Activated naive CD4-positive, alpha-beta T cell treated with anti-CD3 and anti-CD28 coated beads for 36 hours (primary cell): Measurements from ENCODE around the gene DYSF. TPM values are rescaled to one million over a fixed set of nuclear protein-coding genes. Genes with fewer than 3 reads are reported as not detected.
"Not testable (repeated sequence)": the region's sequence is repeated elsewhere in the genome, so short reads cannot be mapped to it uniquely, and the experiment has no call there.

ENCODE experiments used
- CTCF ChIA-PET: fragments of 350-600 bp; sonication (Branson Sonifier 250); formaldehyde crosslinking; loops from one replicate; lab custom pipeline; 2021; ENCODE audit warnings: antibody characterized with exemption; lab: Charles Lee
- DNase-seq: peaks from one replicate; pipeline ENCODE4 v3.0.0-alpha.2; 2020
- H3K27ac Mint-ChIP-seq: one replicate; pipeline ENCODE4 v1.8.0; 2021; ENCODE audit warnings: mild to moderate bottlenecking, mixed read lengths
- H3K27me3 Mint-ChIP-seq: one replicate; pipeline ENCODE4 v1.8.0; 2021; ENCODE audit warnings: low read depth, mixed read lengths
- H3K36me3 Mint-ChIP-seq: one replicate; pipeline ENCODE4 v1.8.0; 2021; ENCODE audit warnings: low read depth, mixed read lengths
- H3K4me1 Mint-ChIP-seq: one replicate; pipeline ENCODE4 v1.8.0; 2021; ENCODE audit warnings: low read depth, mixed read lengths
- H3K4me3 Mint-ChIP-seq: one replicate; pipeline ENCODE4 v1.8.0; 2021; ENCODE audit warnings: mild to moderate bottlenecking, moderate library complexity, mixed read lengths
- H3K9me3 Mint-ChIP-seq: one replicate; pipeline ENCODE4 v1.8.0; 2021; ENCODE audit warnings: mixed read lengths
- intact Hi-C: fragments of 100-400 bp; cut with micrococcal nuclease; formaldehyde crosslinking; loops from one replicate; pipeline ENCODE4 v1.15.1; 2023
- total RNA-seq, 2 experiments: library from RNA; stranded (reverse); gene quantifications; one replicate each; pipeline ENCODE4 v1.2.3, GENCODE V29; 2021

DYSF gene
- total RNA-seq, 2 experiments from 2014 or later = 0.05 to 0.07 TPM

- Mint-ChIP-seq H3K27ac (no peak overlapping the region), H3K4me1 (no peaks in the 10 kb centered on the region), H3K9me3 (no peaks in the 10 kb centered on the region), H3K36me3 (no peaks in the 10 kb centered on the region), H3K27me3 (peaks cover 2% of the 10 kb centered on the region), H3K4me3 (no peak overlapping the region)
- DNase-seq = no peak
- CTCF ChIA-PET = interaction anchor here (0.7 kb wide), 3 partner anchors 9 to 449 kb away, joined by 3 to 4 read pairs (median 3); no protein-coding TSS in a partner anchor
- intact Hi-C loops = no loop called here
Observed at GRCh38 chr2:71477231-71477691, 23.9 kb downstream of the DYSF start.

GRCh38 chr2:71478806-71479205, 25.4 kb downstream of the DYSF start:
- H3K4me3 Mint-ChIP-seq = no peak overlapping the region
- CTCF ChIA-PET = no interaction called here
- intact Hi-C loops = no loop called here
- DNase-seq = no peak
- H3K27ac Mint-ChIP-seq = no peak overlapping the region
- H3K36me3 Mint-ChIP-seq = no peaks in the 10 kb centered on the region
- H3K27me3 Mint-ChIP-seq = no peaks in the 10 kb centered on the region
- H3K4me1 Mint-ChIP-seq = no peaks in the 10 kb centered on the region
- H3K9me3 Mint-ChIP-seq = no peaks in the 10 kb centered on the region

- no peaks in the 10 kb centered on the region for H3K9me3 Mint-ChIP-seq
- no peaks in the 10 kb centered on the region for H3K4me1 Mint-ChIP-seq
- H3K27me3 Mint-ChIP-seq = no peaks in the 10 kb centered on the region
- intact Hi-C loops = no loop called here
- no peaks in the 10 kb centered on the region for H3K36me3 Mint-ChIP-seq
- CTCF ChIA-PET = no interaction called here
- DNase-seq = no peak
- no peak overlapping the region for H3K4me3 Mint-ChIP-seq
- no peak overlapping the region for H3K27ac Mint-ChIP-seq
Observed at GRCh38 chr2:71479261-71479660, 25.9 kb downstream of the DYSF start.

- intact Hi-C loops = no loop called here
- Mint-ChIP-seq H3K4me1 (no peaks in the 10 kb centered on the region), H3K27me3 (no peaks in the 10 kb centered on the region), H3K36me3 (no peaks in the 10 kb centered on the region), H3K4me3 (no peak overlapping the region), H3K9me3 (no peaks in the 10 kb centered on the region), H3K27ac (no peak overlapping the region)
- no peak for DNase-seq
- CTCF ChIA-PET = interaction anchor here (1.3 kb wide), 1 partner anchor 183 kb away, joined by 3 read pairs; no protein-coding TSS in a partner anchor
Observed at GRCh38 chr2:71481111-71481510, 27.8 kb downstream of the DYSF start.

- no peak overlapping the region for H3K27ac Mint-ChIP-seq
- H3K36me3 Mint-ChIP-seq = no peaks in the 10 kb centered on the region
- H3K4me1 Mint-ChIP-seq = no peaks in the 10 kb centered on the region
- H3K9me3 Mint-ChIP-seq = no peaks in the 10 kb centered on the region
- DNase-seq = no peak
- intact Hi-C loops = no loop called here
- no peak overlapping the region for H3K4me3 Mint-ChIP-seq
- no peaks in the 10 kb centered on the region for H3K27me3 Mint-ChIP-seq
- CTCF ChIA-PET = interaction anchor here (1.3 kb wide), 1 partner anchor 184 kb away, joined by 3 read pairs; no protein-coding TSS in a partner anchor
Observed at GRCh38 chr2:71482055-71482454, 28.7 kb downstream of the DYSF start.

- DNase-seq = no peak
- CTCF ChIA-PET = no interaction called here
- Mint-ChIP-seq H3K9me3 (no peaks in the 10 kb centered on the region), H3K4me1 (no peaks in the 10 kb centered on the region), H3K4me3 (no peak overlapping the region), H3K27ac (no peak overlapping the region), H3K27me3 (no peaks in the 10 kb centered on the region), H3K36me3 (no peaks in the 10 kb centered on the region)
- intact Hi-C loops = no loop called here
Observed at GRCh38 chr2:71483246-71483645, 29.9 kb downstream of the DYSF start.

DNA sequence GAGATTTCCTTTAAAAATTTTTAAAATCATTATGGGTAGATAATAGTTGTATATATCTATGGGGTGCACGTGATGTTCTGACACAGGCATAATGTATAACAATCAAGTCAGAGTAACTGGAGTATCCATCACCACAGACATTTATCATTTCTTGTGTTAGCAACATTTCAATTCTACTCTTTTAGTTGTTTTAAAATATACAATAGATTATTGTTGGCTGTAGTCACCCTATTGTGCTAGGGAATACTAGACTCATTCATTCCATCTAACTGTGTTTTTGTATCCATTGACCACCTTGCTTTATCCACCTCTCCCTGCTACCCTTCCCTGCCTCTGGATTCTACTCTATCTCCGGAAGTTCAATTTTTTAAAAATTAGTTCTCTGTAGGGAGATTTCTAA, 31.0 kb downstream of the DYSF start:
- H3K4me3 Mint-ChIP-seq = no peak overlapping the region
- no peaks in the 10 kb centered on the region for H3K4me1 Mint-ChIP-seq
- H3K27ac Mint-ChIP-seq = no peak overlapping the region
- intact Hi-C loops = no loop called here
- no peaks in the 10 kb centered on the region for H3K9me3 Mint-ChIP-seq
- DNase-seq = no peak
- no peaks in the 10 kb centered on the region for H3K27me3 Mint-ChIP-seq
- no peaks in the 10 kb centered on the region for H3K36me3 Mint-ChIP-seq
- CTCF ChIA-PET = no interaction called here

DNA sequence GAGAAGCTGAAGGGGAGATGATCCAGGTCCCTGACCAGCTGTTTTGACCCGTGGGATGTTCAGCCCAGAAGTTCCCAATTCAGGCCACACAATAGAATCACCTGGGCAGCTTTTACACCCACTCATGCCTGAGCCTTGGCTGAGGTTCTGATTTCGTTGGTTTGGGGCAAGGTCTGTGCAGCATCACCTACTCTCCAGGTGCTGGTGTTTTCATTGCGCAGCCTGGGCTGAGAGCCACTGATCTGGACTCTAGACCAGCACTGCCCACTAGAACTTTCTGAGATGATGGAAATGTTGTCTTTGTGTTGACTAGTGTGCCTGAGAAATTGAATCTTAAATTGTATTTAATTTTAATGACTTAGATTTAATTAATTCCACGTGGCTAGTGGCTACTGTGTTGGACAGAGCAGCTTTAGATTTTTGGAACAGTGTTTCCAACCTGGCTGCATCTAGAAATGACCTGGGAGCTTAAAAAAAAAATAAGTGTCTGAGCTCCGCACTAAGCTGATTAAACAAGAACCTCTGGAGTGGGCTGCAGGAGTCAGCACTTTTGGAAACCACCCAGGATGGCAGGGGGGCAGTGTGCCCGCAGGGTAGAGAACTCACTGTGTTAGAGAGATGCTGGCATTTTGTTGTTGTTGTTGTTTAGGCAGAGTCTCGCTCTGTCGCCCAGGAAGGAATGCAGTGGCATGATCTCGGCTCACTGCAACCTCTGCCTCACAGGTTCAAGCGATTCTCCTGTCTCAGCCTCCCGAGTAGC, 33.7 kb downstream of the DYSF start:
- no peak for DNase-seq
- intact Hi-C loops = no loop called here
- peaks cover 3% of the 10 kb centered on the region for H3K27me3 Mint-ChIP-seq
- no peaks in the 10 kb centered on the region for H3K36me3 Mint-ChIP-seq
- CTCF ChIA-PET = interaction anchor here (0.6 to 1.0 kb wide), 3 partner anchors 23 to 59 kb away, joined by 3 to 4 read pairs (median 3); no protein-coding TSS in a partner anchor
- H3K4me1 Mint-ChIP-seq = no peaks in the 10 kb centered on the region
- no peak overlapping the region for H3K4me3 Mint-ChIP-seq
- no peaks in the 10 kb centered on the region for H3K9me3 Mint-ChIP-seq
- H3K27ac Mint-ChIP-seq = no peak overlapping the region

DNA sequence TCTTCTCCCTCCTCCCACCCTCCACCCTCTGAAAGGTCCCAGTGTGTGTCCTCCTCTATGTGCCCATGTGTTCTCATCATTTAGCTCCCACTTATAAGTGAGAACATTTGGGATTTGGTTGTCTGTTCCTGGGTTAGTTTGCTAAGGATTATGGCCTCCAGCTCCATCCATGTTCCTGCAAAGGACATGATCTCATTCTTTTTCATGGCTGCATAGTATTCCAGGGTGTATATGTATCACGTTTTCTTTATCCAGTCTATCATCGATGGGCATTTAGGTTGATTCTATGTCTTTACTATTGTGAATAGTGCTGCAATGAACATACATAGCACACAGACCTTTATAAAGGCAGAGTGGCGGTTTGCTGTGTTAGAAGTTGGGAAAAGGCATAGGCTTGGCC, 38.2 kb downstream of the DYSF start:
- DNase-seq, intact Hi-C loops, H3K4me3 Mint-ChIP-seq, H3K27me3 Mint-ChIP-seq, H3K9me3 Mint-ChIP-seq, CTCF ChIA-PET, H3K4me1 Mint-ChIP-seq, H3K36me3 Mint-ChIP-seq, H3K27ac Mint-ChIP-seq: not testable (repeated sequence)

DNA sequence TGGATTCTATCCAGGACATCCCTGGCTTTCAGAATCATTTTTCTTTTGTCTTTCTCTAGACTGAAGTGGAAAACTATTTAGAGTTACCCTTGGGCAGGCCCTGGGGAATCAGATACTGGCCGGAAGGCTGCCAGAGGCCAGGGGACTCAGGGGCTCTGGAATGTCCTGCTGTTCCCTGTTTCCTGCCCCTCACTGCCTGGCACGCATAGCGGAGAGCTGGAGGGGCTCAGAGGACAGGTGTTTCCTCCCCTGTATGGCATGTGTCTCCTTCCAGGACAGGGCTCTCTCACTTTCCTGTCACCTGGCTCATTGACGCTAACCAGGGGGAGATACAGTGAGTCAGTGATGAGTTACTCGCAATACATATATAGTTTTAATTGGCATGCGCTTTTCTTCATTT, 38.8 kb downstream of the DYSF start:
- Mint-ChIP-seq H3K9me3 (no peaks in the 10 kb centered on the region), H3K4me3 (no peak overlapping the region), H3K36me3 (no peaks in the 10 kb centered on the region), H3K27ac (no peak overlapping the region), H3K27me3 (peaks cover 9% of the 10 kb centered on the region), H3K4me1 (no peaks in the 10 kb centered on the region)
- DNase-seq = no peak
- CTCF ChIA-PET = no interaction called here
- intact Hi-C loops = no loop called here

DNA sequence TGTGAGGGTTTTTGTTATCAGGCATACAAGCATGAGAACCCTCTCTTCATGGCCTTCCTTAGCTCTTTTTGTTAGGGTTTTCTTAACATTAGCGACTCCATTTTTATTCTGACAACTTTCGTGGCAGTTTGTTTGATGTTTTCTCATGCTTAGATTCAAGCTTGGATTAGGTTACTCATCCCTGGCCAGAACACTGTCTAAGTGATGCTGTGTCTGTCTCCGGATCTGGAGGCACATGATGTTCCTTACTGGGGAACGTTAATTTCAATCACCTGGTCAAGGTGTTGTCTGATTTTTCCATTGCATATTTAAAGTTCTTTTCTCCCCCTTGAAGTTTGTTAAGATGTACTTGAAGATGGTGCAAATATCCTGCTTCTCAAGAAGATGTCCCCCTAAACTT, 40.7 kb downstream of the DYSF start:
- DNase-seq = no peak
- no peaks in the 10 kb centered on the region for H3K4me1 Mint-ChIP-seq
- peaks cover 9% of the 10 kb centered on the region for H3K27me3 Mint-ChIP-seq
- no peak overlapping the region for H3K4me3 Mint-ChIP-seq
- no peaks in the 10 kb centered on the region for H3K36me3 Mint-ChIP-seq
- intact Hi-C loops = no loop called here
- no peak overlapping the region for H3K27ac Mint-ChIP-seq
- H3K9me3 Mint-ChIP-seq = no peaks in the 10 kb centered on the region
- CTCF ChIA-PET = interaction anchor here (0.6 kb wide), 1 partner anchor 625 kb away, joined by 3 read pairs; no protein-coding TSS in a partner anchor

GRCh38 chr2:71494523-71495155, 41.3 kb downstream of the DYSF start:
- no peaks in the 10 kb centered on the region for H3K36me3 Mint-ChIP-seq
- DNase-seq = no peak
- intact Hi-C loops = no loop called here
- H3K27ac Mint-ChIP-seq = no peak overlapping the region
- CTCF ChIA-PET = interaction anchor here (0.6 kb wide), 1 partner anchor 626 kb away, joined by 3 read pairs; no protein-coding TSS in a partner anchor
- no peaks in the 10 kb centered on the region for H3K4me1 Mint-ChIP-seq
- no peaks in the 10 kb centered on the region for H3K9me3 Mint-ChIP-seq
- peaks cover 9% of the 10 kb centered on the region for H3K27me3 Mint-ChIP-seq
- H3K4me3 Mint-ChIP-seq = no peak overlapping the region
